Right atrium auricular region (tissue), 2 donors: ENCODE results near the gene MMP27. TPM values are rescaled to one million over a fixed set of nuclear protein-coding genes. Genes with fewer than 3 reads are reported as not detected.

Experiments
- DNase-seq: peaks from one replicate; pipeline ENCODE4 v3.0.0-alpha.2; 2019; ENCODE audit warnings: low spot score
- H3K27ac ChIP-seq, 2 donors: fragments of 200-600 bp; sonication (generic); 1 replicate in 1 of 2; 2 replicates in 1 of 2; pipeline ENCODE4 v1.5.1; 2016 to 2019
- H3K27me3 ChIP-seq, 2 donors: fragments of 200-600 bp; sonication (generic); one replicate each; pipeline versions ENCODE4 v1.5.1 to v1.6.0; 2017 to 2019
- H3K36me3 ChIP-seq: fragments of 200-600 bp; sonication (generic); one replicate; pipeline ENCODE4 v1.5.1; 2016
- H3K4me1 ChIP-seq, 2 donors: fragments of 200-600 bp; sonication (generic); one replicate each; pipeline versions ENCODE4 v1.5.1 to v1.6.0; 2017 to 2019
- H3K4me3 ChIP-seq, 2 donors: fragments of 200-600 bp; sonication (generic); 1 replicate in 1 of 2; 2 replicates in 1 of 2; pipeline ENCODE4 v1.5.1; 2017 to 2019; ENCODE audit warnings: mild to moderate bottlenecking in 1 of 2, moderate library complexity in 1 of 2
- H3K9me3 ChIP-seq, 2 donors: fragments of 200-600 bp; sonication (generic); one replicate each; pipeline ENCODE4 v1.5.1; 2019
- CTCF ChIP-seq, 2 donors: fragments of 200-600 bp; sonication (generic); IDR thresholded peaks; one replicate each; pipeline ENCODE4 v1.5.1; 2019; ENCODE audit warnings: antibody characterized with exemption in 2 of 2
- total RNA-seq, 2 donors: library from RNA; depleted of rRNA; stranded (reverse); fragments of >200 nt; gene quantifications; one replicate each; pipeline ENCODE4 v1.1.0, GENCODE V29; 2016

Gene MMP27
- total RNA-seq, 2 donors from 2014 or later: not detected

GRCh38 chr11:102683277-102683676 is 22.3 kb downstream of the MMP27 start:
- no peaks in the 10 kb centered on the region for H3K9me3 ChIP-seq
- H3K27ac ChIP-seq: no peak overlapping the region
- H3K36me3 ChIP-seq: no peaks in the 10 kb centered on the region
- no peak for TF ChIP-seq CTCF (IDR thresholded peaks at IDR 0.05)
- no peaks in the 10 kb centered on the region for H3K4me1 ChIP-seq
- DNase-seq: no peak
- no peaks in the 10 kb centered on the region for H3K27me3 ChIP-seq
- no peak overlapping the region for H3K4me3 ChIP-seq

- no peaks in the 10 kb centered on the region for H3K27me3 ChIP-seq
- TF ChIP-seq CTCF (IDR thresholded peaks at IDR 0.05): no peak
- peak; percentile 64 for DNase-seq
- H3K4me1 ChIP-seq: no peaks in the 10 kb centered on the region
- H3K27ac ChIP-seq: no peak overlapping the region
- H3K4me3 ChIP-seq: no peak overlapping the region
- H3K9me3 ChIP-seq: no peaks in the 10 kb centered on the region
- no peaks in the 10 kb centered on the region for H3K36me3 ChIP-seq
These were observed 24.6 kb downstream of the MMP27 start for GRCh38 chr11:102680945-102681344.

- Histone ChIP-seq H3K9me3 (no peaks in the 10 kb centered on the region), H3K4me1 (no peaks in the 10 kb centered on the region), H3K27me3 (no peaks in the 10 kb centered on the region), H3K4me3 (no peak overlapping the region), H3K36me3 (no peaks in the 10 kb centered on the region), H3K27ac (no peak overlapping the region)
- no peak for TF ChIP-seq CTCF (IDR thresholded peaks at IDR 0.05)
- no peak for DNase-seq
These were observed 27.5 kb downstream of the MMP27 start for GRCh38 chr11:102678022-102678421.

- no peaks in the 10 kb centered on the region for H3K9me3 ChIP-seq
- no peaks in the 10 kb centered on the region for H3K36me3 ChIP-seq
- H3K27me3 ChIP-seq: no peaks in the 10 kb centered on the region
- no peak for DNase-seq
- no peak for TF ChIP-seq CTCF (IDR thresholded peaks at IDR 0.05)
- H3K4me1 ChIP-seq: no peaks in the 10 kb centered on the region
- H3K4me3 ChIP-seq: no peak overlapping the region
- no peak overlapping the region for H3K27ac ChIP-seq
These were observed 29.5 kb downstream of the MMP27 start for GRCh38 chr11:102676084-102676483.

- H3K27me3 ChIP-seq: no peaks in the 10 kb centered on the region
- H3K9me3 ChIP-seq: no peaks in the 10 kb centered on the region
- H3K4me3 ChIP-seq: no peak overlapping the region
- DNase-seq: no peak
- H3K27ac ChIP-seq: no peak overlapping the region
- H3K4me1 ChIP-seq: no peaks in the 10 kb centered on the region
- TF ChIP-seq CTCF (IDR thresholded peaks at IDR 0.05): no peak
- H3K36me3 ChIP-seq: no peaks in the 10 kb centered on the region
These were observed 35.9 kb downstream of the MMP27 start for GRCh38 chr11:102669664-102670063.

- no peak for DNase-seq
These were observed 39.1 kb downstream of the MMP27 start for GRCh38 chr11:102666331-102666957.

More at GRCh38 chr11:102666331-102666957, 39.1 kb downstream of the MMP27 start:
- Histone ChIP-seq H3K27ac (no peak overlapping the region), H3K9me3 (no peaks in the 10 kb centered on the region), H3K4me1 (no peaks in the 10 kb centered on the region), H3K27me3 (no peaks in the 10 kb centered on the region), H3K4me3 (no peak overlapping the region), H3K36me3 (no peaks in the 10 kb centered on the region)
- peak; percentile 47 to 79 for TF ChIP-seq CTCF (IDR thresholded peaks at IDR 0.05)
